NCI-H1105 treated with DMSO at 0.1 percent for 48 hours (cell line): Measurements from ENCODE around the gene GNAZ.
A peak's percentile ranks its signal among the peaks of the same experiment; 100 is the strongest.
"Not testable (repeated sequence)": the region's sequence is repeated elsewhere in the genome, so short reads cannot be mapped to it uniquely, and the experiment has no call there.

Experiments
- DNase-seq: peaks from one replicate; lab custom pipeline; 2025; lab: John Stamatoyannopoulos, UW

GNAZ gene

GRCh38 chr22:23070418-23071229, at the start of gene GNAZ:
TSS of gene GNAZ (plus strand) at chr22:23070519. CDS start at chr22:23095696, 25,177 bp downstream.
- DNase-seq = peak; percentile 31

DNA sequence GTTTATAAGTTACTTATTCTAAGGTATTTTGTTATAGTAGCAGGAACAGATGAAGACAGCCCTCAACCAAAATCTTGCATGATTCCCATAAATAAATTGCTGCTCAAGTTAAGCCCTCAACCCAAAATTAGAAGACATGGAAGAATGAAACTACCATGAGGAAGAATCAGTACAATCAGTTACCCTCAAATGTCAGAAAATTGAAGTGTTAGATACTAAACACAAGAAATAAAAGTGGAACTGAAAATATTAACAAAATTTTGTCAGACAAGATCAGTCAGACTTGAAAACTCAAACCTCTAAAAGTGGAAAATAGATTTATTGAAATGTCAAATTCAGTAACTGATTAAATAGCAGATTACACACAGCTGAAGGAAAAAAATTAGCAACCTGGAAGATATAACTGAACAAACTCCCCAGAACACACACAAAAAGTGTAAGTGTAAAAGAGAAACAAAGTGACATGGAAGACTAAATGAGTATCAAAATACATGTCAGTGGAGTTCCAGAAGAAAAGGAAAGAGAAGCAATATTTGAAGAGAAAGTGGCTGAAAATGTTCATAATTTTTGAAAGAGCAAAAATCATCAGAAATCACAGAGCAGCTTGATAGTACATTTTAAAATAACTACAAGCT, 49.5 kb upstream of the GNAZ start:
- no peak for DNase-seq

DNA sequence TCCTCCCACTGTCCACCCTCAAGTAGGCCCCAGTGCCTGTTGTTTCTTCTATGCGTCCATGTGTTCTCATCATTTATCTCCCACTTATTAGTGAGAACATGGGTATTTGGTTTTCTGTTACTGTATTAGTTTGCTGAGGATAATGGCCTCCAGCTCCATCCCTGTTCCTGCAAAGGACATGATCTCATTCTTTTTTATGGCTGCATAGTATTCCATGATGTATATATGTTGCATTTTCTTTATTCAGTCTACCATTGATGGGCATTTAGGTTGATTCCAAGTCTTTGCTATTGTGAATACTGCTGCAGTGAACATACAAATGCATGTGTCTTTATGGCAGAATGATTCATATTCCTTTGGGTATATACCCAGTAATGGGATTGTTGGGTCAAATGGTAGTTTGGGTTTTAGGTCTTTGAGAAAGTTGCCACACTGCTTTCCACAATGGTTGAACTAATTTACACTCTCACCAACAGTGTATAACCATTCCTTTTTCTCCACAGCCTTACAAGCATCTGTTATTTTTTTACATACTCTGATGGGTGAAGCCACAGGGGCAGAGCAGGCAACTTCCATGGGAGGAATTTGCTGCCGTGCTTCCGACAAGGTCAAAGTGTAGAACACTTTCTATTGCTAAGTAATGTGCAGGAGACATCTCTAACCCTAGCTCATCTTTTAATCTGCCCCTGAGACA, 48.5 kb upstream of the GNAZ start:
- DNase-seq = not testable (repeated sequence)

- DNase-seq = no peak
Measured at GRCh38 chr22:23023294-23023693, 47.0 kb upstream of the GNAZ start.

DNA sequence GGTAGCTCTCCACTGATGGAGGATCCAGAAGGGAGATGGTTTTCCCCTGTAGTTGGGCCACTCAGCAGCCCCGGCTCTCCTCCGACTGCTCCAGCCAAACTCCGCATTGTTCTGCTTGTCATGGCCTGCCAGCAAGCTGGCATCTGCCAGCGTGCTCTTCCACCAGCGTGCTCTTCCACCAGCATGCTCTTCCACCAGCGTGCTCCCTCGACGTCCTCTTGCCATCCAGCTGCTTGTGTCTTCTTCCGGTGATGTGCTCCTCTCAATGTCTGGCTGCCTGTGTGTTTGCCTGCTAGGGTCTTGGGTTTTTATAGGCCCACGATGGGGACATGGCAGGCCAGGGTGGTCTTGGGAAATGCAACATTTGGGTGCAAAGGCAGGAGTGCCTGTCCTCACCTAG, 43.5 kb upstream of the GNAZ start:
- no peak for DNase-seq

- not testable (repeated sequence) for DNase-seq
Measured at GRCh38 chr22:23027849-23028248, 42.5 kb upstream of the GNAZ start.

DNA sequence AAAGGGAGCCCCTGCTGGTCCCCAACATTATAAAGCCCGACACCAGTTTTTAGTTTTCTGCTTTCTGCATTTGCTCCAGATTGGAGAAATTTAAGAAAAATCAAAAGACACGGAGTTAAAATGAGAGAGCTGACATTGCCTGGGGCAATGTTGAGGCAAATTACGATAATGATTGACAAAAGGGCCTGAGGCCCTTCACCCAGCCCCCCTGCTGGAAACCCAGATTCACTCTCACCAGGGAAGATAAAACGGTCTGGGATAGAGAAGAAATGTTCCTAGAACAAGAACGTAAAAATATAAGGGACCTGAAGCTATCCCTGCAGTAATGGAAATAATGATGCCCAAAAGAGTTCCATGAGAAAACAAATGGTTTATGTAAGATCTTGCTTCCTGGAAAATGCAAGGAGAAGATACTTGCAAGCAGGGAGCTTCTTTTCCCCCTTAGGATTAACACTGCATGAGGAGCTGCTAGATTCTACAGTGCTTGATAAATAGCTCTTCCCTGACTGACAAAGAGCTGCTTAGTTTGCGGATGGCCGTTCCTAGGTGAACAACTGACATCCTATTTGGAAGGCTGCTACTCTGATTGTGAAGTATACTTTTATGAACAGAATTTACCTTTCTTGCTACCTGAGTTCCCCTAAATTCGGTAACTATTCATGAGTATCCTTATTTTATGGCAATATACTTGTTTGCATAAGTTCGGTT, 40.6 kb upstream of the GNAZ start:
- no peak for DNase-seq

DNA sequence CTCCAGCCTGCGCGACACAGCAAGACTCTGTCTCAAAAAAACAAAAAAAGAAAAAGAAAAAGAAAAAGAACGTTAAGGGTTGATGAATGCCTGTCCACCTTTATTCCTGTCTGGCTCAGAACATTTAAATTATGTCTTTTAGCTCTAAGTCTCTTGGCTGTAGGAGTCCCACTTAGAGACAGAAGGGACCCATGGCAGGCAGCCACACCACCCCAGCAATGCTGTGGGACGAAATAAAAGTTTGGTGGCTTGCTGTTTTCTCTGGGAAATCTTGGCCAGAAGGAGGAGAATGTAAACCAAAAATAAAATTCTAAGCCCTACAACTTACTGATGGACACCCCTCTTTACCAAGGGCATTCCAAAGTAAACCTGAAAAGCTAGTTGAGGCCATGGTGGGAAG, 38.9 kb upstream of the GNAZ start:
- no peak for DNase-seq

- no peak for DNase-seq
Measured at GRCh38 chr22:23031786-23032185, 38.5 kb upstream of the GNAZ start.

GRCh38 chr22:23032658-23033057, 37.7 kb upstream of the GNAZ start:
- no peak for DNase-seq

DNA sequence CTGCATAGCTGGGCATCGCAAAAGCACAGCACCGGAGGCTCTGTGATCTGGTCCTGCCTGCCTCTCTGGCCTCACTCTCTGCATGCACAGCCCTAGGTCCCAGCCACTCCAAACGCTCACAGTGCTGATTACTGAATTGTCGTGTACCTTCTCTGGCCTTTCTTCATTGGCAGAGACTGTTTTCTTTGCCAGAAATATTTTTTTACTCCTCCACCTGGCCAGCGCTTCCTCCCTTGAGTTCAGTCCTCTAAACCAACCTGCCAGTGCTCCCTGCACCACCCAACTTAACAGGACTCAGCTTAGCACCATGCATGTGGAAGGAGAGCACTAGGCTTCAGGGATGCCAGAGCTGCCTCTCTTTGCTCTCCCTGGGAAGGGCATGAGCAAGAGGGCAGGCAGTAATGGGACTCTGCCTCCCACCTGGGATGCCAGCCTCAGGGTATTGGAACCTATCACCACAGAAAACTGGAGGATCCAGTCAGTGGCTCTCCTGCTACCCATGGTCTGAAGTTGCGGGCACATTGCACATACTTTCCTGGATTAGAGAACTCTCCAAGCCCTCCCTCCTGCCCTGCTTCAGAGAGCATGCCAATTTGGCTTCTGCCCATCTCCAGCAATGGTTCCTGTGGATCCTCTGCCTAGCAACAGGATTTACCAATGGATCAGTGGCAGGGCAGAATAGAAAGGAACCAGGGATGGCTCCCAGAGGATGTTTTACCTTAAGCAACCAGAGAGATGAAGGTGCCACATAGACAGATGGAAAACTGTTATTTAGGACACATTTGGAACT, 37.0 kb upstream of the GNAZ start:
- no peak for DNase-seq

- DNase-seq = no peak
Measured at GRCh38 chr22:23034621-23035556, 35.4 kb upstream of the GNAZ start.

GRCh38 chr22:23035557-23036277, 34.6 kb upstream of the GNAZ start:
- no peak for DNase-seq

DNA sequence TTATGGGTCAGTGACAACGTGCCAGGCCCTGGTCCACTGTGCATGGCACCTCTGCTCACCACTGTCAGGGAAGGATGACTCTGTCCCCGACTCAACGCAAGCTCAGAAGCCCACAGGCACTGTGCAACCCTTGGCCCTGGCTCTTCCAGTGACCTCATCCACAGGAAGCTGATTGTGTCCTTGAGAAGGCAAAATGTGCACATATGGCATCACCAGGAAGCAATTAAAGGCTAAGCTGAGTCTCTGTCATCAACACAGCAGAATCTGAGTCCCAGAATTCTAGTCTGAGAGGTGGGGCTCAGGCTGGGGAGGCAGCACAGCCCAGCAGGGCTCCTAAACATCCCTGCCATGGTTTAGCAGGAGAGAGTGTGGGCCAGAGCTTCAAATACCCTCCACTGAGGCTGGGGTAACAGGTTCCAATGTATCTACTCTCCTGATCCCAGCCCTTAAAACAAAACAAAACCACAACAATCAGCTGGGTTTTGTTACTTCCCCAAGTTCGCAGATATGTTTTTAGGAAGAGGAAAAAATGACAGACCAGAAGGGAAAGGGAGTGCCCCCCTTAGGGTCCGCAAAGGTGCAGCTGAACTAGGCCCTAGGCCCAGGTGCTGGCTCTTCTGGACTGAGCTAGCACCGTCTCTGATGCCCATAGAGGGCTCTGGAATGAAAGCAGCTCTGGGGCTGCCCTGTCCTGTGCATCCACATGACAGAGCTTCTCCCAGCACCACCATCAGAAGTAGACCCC, 33.5 kb upstream of the GNAZ start:
- DNase-seq = no peak

- no peak for DNase-seq
Measured at GRCh38 chr22:23037429-23038333, 32.6 kb upstream of the GNAZ start.

DNA sequence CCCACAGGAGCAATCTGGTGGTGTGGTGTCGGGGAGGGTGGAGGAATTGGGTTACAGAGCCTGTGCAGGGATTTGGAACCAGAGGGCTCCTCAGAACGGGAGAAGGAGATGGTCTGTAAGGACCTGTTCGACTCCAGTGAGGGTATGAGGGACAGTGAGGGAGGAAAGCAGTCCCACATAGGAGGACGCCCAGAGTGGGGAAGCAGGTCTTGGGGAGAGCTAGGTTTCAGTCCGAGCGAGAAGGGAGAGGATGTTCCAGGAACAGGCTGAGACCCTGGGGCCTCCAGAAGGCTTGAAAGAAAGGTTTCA, 32.0 kb upstream of the GNAZ start:
- no peak for DNase-seq

GRCh38 chr22:23038902-23039301, 31.4 kb upstream of the GNAZ start:
- no peak for DNase-seq

DNA sequence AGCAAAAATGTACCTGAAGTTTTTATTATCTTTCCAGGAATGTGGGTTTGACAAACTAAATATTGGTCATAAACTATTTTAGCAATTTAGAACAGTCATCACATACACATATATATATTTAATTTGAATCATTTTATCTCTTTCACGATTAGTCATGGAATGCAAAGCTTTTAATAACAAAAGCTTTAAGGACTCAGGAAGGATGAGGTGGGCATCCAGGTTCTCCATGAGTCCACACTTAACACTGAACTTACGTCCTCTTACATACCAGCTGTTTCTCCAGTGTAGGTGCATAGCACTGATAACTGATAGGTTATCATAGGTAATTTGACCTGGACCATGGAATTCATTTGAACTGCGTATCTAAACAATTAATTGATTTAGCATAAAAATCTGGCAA, 28.1 kb upstream of the GNAZ start:
- DNase-seq = no peak
